GM04504 (cell line): ENCODE results near the gene DGKD.

Experiments
- DNase-seq: peaks from one replicate; pipeline ENCODE4 v3.0.0-alpha.2; 2012; ENCODE audit warnings: low read depth

DGKD gene

GRCh38 chr2:233501198-233502076 lies 147.1 kb downstream of the DGKD start:
- DNase-seq = no peak

GRCh38 chr2:233503481-233503880 lies 149.2 kb downstream of the DGKD start:
- DNase-seq = no peak

GRCh38 chr2:233503947-233504637 lies 149.8 kb downstream of the DGKD start:
- DNase-seq = no peak

- no peak for DNase-seq
These were observed 159.8 kb downstream of the DGKD start for GRCh38 chr2:233513953-233514655.

- no peak for DNase-seq
These were observed 165.7 kb downstream of the DGKD start for GRCh38 chr2:233519787-233520611.
